HS-5 (cell line): Measurements from ENCODE around the gene GNB1L.

Source experiments
- DNase-seq: peaks from one replicate; pipeline ENCODE4 v3.0.0-alpha.2; 2012; ENCODE audit warnings: low read depth

GNB1L gene

GRCh38 chr22:19854778-19855503, at the start of gene GNB1L, which contains the start of gene RTL10:
Gene GNB1L, minus strand, starts transcription at chr22:19854874. Its CDS starts 33,519 bp downstream, at chr22:19821355.
Gene RTL10, minus strand, starts transcription at chr22:19854874. Its CDS starts 2,613 bp downstream, at chr22:19852261.
- peak; percentile 81 for DNase-seq

GRCh38 chr22:19904174-19904856, 49.6 kb upstream of the GNB1L start:
- DNase-seq = no peak

- DNase-seq = no peak
Observed at GRCh38 chr22:19903513-19903912, 48.8 kb upstream of the GNB1L start.

GRCh38 chr22:19903031-19903430, 48.4 kb upstream of the GNB1L start:
- DNase-seq = no peak

- DNase-seq = no peak
Observed at GRCh38 chr22:19902245-19902715, 47.6 kb upstream of the GNB1L start.

GRCh38 chr22:19901577-19902244, 47.0 kb upstream of the GNB1L start:
- DNase-seq = no peak

- no peak for DNase-seq
Observed at GRCh38 chr22:19900707-19901436, 46.2 kb upstream of the GNB1L start.

- no peak for DNase-seq
Observed at GRCh38 chr22:19898831-19899567, 44.3 kb upstream of the GNB1L start.

- no peak for DNase-seq
Observed at GRCh38 chr22:19898145-19898544, 43.5 kb upstream of the GNB1L start.

- no peak for DNase-seq
Observed at GRCh38 chr22:19897726-19898125, 43.1 kb upstream of the GNB1L start.

- DNase-seq = no peak
Observed at GRCh38 chr22:19896665-19897355, 42.1 kb upstream of the GNB1L start.

- no peak for DNase-seq
Observed at GRCh38 chr22:19895160-19895849, 40.6 kb upstream of the GNB1L start.

GRCh38 chr22:19893363-19893762, 38.7 kb upstream of the GNB1L start:
- no peak for DNase-seq

- DNase-seq = no peak
Observed at GRCh38 chr22:19892925-19893324, 38.3 kb upstream of the GNB1L start.

- DNase-seq = no peak
Observed at GRCh38 chr22:19892257-19892879, 37.7 kb upstream of the GNB1L start.

GRCh38 chr22:19891317-19892256, 36.9 kb upstream of the GNB1L start:
- DNase-seq = peak; percentile 73

GRCh38 chr22:19890502-19891316, 36.0 kb upstream of the GNB1L start:
- DNase-seq = no peak

GRCh38 chr22:19889951-19890350, 35.3 kb upstream of the GNB1L start:
- DNase-seq = no peak
